GM10847 (cell line): ENCODE data around the gene ACO2.

Experiments used
- POLR2A ChIP-seq: IDR thresholded peaks from 2 replicates; pipeline ENCODE4 v1.6.1; 2011; ENCODE audit not compliant: insufficient read length; ENCODE audit errors: extremely low read depth

Gene ACO2

GRCh38 chr22:41525450-41526225, 56.7 kb downstream of the ACO2 start:
- TF ChIP-seq POLR2A = no peak

GRCh38 chr22:41526226-41526829, 57.4 kb downstream of the ACO2 start:
- TF ChIP-seq POLR2A = no peak

GRCh38 chr22:41526830-41527799, 58.2 kb downstream of the ACO2 start:
- TF ChIP-seq POLR2A = no peak

GRCh38 chr22:41528132-41528766, 59.3 kb downstream of the ACO2 start:
- TF ChIP-seq POLR2A = no peak

- TF ChIP-seq POLR2A = no peak
Observed at GRCh38 chr22:41528938-41529561, 60.1 kb downstream of the ACO2 start.

GRCh38 chr22:41530890-41531714, 62.2 kb downstream of the ACO2 start:
- no peak for TF ChIP-seq POLR2A

- no peak for TF ChIP-seq POLR2A
Observed at GRCh38 chr22:41531715-41532477, 63.0 kb downstream of the ACO2 start.

- TF ChIP-seq POLR2A = no peak
Observed at GRCh38 chr22:41532908-41533825, 64.2 kb downstream of the ACO2 start.

- no peak for TF ChIP-seq POLR2A
Observed at GRCh38 chr22:41534219-41534618, 65.3 kb downstream of the ACO2 start.

- TF ChIP-seq POLR2A = no peak
Observed at GRCh38 chr22:41535244-41535643, 66.3 kb downstream of the ACO2 start.

- TF ChIP-seq POLR2A = no peak
Observed at GRCh38 chr22:41537203-41537602, 68.3 kb downstream of the ACO2 start.

GRCh38 chr22:41538583-41538982, 69.7 kb downstream of the ACO2 start:
- TF ChIP-seq POLR2A = no peak
